Gastrocnemius medialis (tissue), 4 donors: Measurements from ENCODE around the gene MAGI1.

Experiments
- POLR2A ChIP-seq, 2 donors: fragments of 450-650 bp; IDR thresholded peaks; one replicate each; pipeline ENCODE4 v1.6.1; 2017; ENCODE audit warnings: antibody characterized with exemption in 2 of 2, mild to moderate bottlenecking in 2 of 2, moderate library complexity in 2 of 2
- TF ChIP-seq, protein P1 (sequence below), 5 experiments: fragments of 450-650 bp in 3 of 5; fragments of 200-600 bp in 2 of 5; sonication (generic) in 2 of 5; IDR thresholded peaks in 4 of 5; conservative IDR thresholded peaks in 1 of 5; 1 replicate in 4 of 5; 2 replicates in 1 of 5; pipeline ENCODE4 v1.5.1; 2016 to 2019; ENCODE audit warnings: antibody characterized with exemption in 5 of 5, mild to moderate bottlenecking in 3 of 5, moderate library complexity in 3 of 5

DNA sequence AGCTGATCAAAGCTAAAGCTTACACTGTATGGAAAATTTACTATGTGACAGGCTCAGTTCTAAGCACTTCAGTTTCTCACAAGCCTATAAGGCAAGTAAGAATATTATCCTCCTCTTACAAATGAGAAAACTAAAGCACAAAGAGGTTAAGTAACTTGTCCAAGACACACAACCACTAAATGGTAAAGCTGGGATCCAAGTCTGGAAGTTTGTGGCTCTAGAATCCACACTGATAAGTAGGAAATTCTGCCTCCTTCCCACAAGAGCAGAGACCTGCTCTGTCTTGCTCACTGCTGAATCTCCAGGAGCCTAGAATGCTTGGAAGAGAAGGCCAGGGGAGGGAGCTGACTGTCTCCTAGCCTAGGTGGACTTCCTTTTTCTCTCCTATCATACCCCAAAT, 60.6 kb downstream of the MAGI1 start:
- TF ChIP-seq, protein P1, sequence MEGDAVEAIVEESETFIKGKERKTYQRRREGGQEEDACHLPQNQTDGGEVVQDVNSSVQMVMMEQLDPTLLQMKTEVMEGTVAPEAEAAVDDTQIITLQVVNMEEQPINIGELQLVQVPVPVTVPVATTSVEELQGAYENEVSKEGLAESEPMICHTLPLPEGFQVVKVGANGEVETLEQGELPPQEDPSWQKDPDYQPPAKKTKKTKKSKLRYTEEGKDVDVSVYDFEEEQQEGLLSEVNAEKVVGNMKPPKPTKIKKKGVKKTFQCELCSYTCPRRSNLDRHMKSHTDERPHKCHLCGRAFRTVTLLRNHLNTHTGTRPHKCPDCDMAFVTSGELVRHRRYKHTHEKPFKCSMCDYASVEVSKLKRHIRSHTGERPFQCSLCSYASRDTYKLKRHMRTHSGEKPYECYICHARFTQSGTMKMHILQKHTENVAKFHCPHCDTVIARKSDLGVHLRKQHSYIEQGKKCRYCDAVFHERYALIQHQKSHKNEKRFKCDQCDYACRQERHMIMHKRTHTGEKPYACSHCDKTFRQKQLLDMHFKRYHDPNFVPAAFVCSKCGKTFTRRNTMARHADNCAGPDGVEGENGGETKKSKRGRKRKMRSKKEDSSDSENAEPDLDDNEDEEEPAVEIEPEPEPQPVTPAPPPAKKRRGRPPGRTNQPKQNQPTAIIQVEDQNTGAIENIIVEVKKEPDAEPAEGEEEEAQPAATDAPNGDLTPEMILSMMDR (IDR thresholded peaks at IDR 0.05 in 4 of 5, conservative IDR thresholded peaks at IDR 0.05 in 1 of 5) = no peak
- TF ChIP-seq POLR2A (IDR thresholded peaks at IDR 0.05) = no peak
